GM18907 (cell line): ENCODE measurements around the gene MAGI1.

Source experiments
- ATAC-seq: cut with Tn5 transposase; IDR thresholded peaks from one replicate; pipeline ENCODE4 v1.9.1; 2021; ENCODE audit warnings: mild to moderate bottlenecking, moderate library complexity; ENCODE audit not compliant: unreplicated experiment

The MAGI1 gene

GRCh38 chr3:66015841-66016240 lies 22.9 kb downstream of the MAGI1 start:
- ATAC-seq = no peak

GRCh38 chr3:66014651-66015050 lies 24.1 kb downstream of the MAGI1 start:
- ATAC-seq = no peak

- no peak for ATAC-seq
These were observed 24.7 kb downstream of the MAGI1 start for GRCh38 chr3:66014056-66014455.

- no peak for ATAC-seq
These were observed 26.0 kb downstream of the MAGI1 start for GRCh38 chr3:66012711-66013110.

- ATAC-seq = no peak
These were observed 27.7 kb downstream of the MAGI1 start for GRCh38 chr3:66010739-66011655.

GRCh38 chr3:66010348-66010738 lies 28.4 kb downstream of the MAGI1 start:
- ATAC-seq = no peak

- ATAC-seq = no peak
These were observed 34.5 kb downstream of the MAGI1 start for GRCh38 chr3:66004244-66004643.

GRCh38 chr3:66001626-66002025 lies 37.1 kb downstream of the MAGI1 start:
- no peak for ATAC-seq

GRCh38 chr3:66000506-66000905 lies 38.2 kb downstream of the MAGI1 start:
- ATAC-seq = no peak

GRCh38 chr3:65999606-66000005 lies 39.1 kb downstream of the MAGI1 start:
- ATAC-seq = no peak

GRCh38 chr3:65996589-65996988 lies 42.1 kb downstream of the MAGI1 start:
- no peak for ATAC-seq

- no peak for ATAC-seq
These were observed 43.2 kb downstream of the MAGI1 start for GRCh38 chr3:65995515-65995914.

- ATAC-seq = no peak
These were observed 43.7 kb downstream of the MAGI1 start for GRCh38 chr3:65995030-65995429.

- ATAC-seq = no peak
These were observed 45.4 kb downstream of the MAGI1 start for GRCh38 chr3:65993134-65993900.

GRCh38 chr3:65992106-65992505 lies 46.6 kb downstream of the MAGI1 start:
- no peak for ATAC-seq

GRCh38 chr3:65988411-65989180 lies 50.1 kb downstream of the MAGI1 start:
- ATAC-seq = no peak

- ATAC-seq = no peak
These were observed 52.4 kb downstream of the MAGI1 start for GRCh38 chr3:65986285-65986684.

GRCh38 chr3:65984975-65985374 lies 53.7 kb downstream of the MAGI1 start:
- ATAC-seq = no peak

GRCh38 chr3:65983100-65983499 lies 55.6 kb downstream of the MAGI1 start:
- ATAC-seq = no peak

GRCh38 chr3:65979731-65980130 lies 59.0 kb downstream of the MAGI1 start:
- no peak for ATAC-seq

GRCh38 chr3:65979162-65979561 lies 59.6 kb downstream of the MAGI1 start:
- ATAC-seq = no peak
